Measurements from ENCODE around the gene PTGIS.
A peak's percentile ranks its signal among the peaks of the same experiment; 100 is the strongest.

Gene PTGIS

GRCh38 chr20:49557449-49557848 lies 10.5 kb downstream of the PTGIS start:
- DNase-seq, result no peak

- no peak for DNase-seq
These were observed 11.3 kb downstream of the PTGIS start for GRCh38 chr20:49556621-49557020.

DNA sequence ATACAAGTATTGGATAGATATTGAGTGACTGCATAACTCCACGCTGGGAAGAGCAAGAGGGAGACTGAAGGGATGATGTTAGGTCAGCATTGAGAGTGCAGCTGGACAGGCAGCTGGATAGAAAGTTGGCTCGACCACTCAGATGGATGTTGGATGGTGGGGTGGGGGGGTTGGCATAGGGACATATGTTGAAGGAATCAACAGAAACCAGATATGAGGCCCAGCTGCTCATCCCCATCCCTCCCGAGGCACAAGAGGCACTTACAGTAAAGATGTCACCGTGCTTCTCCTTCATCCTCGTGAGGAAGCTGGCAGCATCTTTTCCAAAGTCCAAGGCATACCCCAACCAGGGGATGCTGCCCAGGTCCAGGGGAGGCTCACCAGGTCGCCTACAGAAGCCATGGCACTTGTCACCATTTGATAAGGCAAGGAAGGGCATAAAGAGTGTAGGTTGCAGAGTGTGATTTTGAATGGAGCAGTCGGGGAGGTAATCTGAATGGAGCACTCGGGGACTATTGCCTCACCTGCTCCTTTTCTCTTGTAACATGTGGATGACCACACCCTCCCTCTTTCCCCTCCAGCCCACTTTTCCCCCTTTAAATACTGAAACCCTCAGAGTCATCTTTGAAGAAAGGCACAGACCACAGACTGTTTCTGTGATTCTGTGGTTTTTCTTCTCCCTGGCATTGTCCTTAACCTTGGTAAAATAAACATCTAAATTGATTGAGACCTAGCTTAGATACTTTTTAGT lies 18.0 kb downstream of the PTGIS start:
- no peak for DNase-seq

GRCh38 chr20:49548371-49548947 lies 19.5 kb downstream of the PTGIS start:
- DNase-seq, result no peak

- no peak for DNase-seq
These were observed 22.4 kb downstream of the PTGIS start for GRCh38 chr20:49545572-49545971.

DNA sequence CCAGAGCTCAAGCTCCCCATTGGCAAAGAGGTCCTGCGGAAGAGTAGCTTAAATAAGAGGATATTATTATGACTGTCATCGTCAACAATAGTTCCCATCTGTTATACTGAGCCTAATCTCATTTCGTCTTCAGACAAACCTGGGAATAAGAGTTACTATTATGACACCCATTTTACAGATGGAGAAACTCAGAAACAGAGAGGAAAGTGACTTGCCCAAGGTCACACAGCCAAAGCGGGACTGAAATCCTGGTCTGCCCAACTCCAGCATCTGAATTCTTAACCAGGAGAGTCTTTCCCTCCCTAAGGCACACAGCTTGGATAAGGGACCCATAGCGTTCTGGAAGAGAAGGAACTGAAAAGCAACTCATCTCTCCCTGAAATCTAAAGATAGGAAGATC lies 23.4 kb downstream of the PTGIS start:
- no peak for DNase-seq

DNA sequence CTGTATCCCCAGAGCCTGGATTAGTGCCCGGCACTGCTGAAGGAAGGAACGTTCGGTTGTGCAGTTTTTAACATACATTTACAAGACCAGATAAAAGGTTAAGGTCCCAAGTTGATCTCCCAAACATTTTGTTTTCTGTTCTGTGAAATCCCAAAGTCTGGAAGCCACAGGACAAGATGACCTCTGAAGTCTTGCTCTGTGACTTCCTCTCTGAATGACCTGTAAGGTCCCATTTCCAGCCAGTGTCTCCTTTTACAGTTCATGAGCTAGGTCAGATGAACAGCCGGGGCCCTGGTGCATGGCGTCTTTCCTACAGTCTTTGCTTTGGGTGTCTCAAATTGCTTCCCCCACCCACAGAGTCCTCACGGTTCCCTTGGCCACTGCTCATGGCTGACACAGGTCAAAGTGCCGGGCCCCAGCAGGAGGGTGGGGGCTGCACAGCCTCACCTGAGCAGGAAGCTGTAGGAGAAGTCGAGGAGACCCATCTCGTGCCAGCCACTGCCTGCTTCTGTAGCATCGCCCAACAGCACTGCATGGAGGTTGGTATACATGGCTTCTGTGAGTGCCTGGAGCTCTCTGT lies 24.0 kb downstream of the PTGIS start:
- DNase-seq, result no peak

DNA sequence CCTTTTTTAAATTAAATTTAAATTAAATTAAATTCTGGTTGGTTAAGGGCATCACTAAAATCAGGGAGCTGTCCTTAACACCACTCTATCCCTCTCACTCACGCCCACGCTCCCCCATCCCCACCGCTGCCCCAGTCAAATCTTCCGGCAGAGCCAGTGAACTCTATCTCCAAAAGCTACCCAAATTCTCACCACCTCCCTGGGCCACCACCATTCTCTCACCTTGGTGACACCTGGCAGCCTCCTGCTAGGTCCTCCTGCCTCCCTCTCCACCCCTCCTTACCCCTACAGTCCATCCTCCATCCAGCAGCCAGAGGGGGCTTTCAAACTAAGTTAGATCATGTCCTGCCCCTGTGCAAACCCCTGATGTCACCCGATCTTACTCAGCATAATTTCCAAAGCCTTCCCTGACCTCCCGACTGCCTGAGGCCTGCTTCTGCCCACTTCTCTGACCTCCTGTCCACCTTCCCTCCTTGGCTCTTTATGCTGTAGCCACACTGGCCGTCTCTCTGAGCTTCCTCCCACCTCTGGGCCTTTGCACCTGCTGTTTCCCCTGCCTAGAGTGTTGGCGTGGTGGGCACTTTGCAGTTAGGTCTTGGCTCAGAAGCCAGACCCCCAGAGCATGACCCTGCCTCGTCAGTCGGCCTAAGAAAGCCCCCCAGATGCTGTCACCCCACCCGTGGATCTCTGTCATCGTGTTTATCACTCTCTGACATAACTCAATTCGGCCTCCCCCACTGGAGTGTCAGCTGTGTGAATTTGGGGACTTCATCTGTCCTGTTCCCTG lies 24.7 kb downstream of the PTGIS start:
- DNase-seq, result no peak

GRCh38 chr20:49542514-49542991 lies 25.4 kb downstream of the PTGIS start:
- no peak for DNase-seq

- DNase-seq, result peak; percentile 86
These were observed 26.0 kb downstream of the PTGIS start for GRCh38 chr20:49541733-49542513.

GRCh38 chr20:49540687-49541435 lies 27.1 kb downstream of the PTGIS start:
- DNase-seq, result no peak

DNA sequence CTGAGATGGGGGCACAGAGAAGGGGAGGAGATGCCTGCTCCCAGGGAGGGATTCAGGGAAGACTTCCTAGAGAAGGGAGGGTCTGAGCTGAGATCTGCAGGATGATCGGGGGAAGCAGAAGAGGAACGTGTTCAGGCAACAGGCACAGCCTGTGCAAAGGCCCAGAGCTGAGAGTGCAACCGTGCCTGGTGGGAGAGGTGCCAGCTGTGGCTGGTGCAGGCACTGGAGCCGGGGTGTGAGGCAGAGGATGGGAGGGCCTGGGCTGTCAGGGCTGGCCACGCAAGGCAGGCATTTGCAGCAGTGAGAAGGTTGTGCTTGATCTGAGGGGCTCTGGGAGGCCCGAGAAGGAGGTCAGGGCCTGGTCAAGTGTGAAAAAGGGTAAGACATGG lies 27.7 kb downstream of the PTGIS start:
- no peak for DNase-seq

DNA sequence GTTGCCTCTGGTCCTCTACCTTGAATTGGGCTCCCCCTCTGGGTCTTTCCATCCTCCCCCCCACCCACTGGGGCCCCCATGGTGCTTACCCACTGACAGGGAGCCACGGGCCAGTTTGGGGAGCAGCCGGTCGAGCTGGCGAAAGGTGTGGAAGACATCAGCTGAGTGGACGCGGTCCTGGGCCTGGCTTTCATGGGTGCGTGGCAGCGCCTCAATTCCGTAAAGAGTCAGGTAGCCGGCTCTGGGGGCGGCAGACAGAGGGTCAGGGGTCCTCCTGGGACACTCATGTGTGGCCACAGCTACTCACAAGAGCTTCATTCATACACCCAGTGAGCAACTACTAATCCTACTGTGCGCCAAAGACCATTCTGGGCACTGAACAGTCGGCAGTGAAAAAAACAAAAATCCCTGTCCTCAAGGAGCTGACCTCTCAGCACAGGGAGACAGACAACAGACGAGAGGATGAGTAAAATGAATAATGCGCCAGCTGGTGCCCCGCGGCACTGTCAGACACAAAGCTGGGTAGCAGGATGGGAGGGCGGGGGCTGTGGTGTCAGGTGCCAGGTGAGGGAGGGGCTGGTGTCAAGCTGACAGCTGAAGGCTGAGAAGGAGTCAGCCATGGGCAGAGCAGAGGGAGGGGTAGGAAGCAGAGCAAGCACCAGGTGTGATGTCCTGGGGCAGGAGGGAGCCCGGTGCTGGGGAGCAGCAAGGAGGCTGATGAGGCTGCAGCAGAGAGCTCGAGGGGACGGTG lies 28.3 kb downstream of the PTGIS start:
- DNase-seq, result no peak

DNA sequence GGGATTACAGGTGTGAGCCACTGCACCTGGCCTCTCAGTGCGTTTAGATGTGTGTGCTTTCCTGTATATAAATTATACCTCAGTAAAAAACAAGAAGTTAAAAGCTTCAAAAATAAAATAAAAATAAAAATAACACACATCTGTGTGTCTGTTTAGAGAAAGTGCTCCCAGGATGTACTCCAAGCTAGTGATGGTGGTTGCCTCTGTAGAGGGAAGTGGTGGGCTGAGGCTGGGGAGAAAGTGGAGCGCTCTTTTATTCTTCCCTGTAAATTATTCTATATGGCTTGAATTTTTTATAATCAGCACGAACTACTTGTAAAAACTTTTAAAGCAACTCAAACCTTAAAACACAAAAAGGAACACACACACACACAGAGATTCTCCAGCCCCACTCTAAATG lies 29.0 kb downstream of the PTGIS start:
- no peak for DNase-seq

DNA sequence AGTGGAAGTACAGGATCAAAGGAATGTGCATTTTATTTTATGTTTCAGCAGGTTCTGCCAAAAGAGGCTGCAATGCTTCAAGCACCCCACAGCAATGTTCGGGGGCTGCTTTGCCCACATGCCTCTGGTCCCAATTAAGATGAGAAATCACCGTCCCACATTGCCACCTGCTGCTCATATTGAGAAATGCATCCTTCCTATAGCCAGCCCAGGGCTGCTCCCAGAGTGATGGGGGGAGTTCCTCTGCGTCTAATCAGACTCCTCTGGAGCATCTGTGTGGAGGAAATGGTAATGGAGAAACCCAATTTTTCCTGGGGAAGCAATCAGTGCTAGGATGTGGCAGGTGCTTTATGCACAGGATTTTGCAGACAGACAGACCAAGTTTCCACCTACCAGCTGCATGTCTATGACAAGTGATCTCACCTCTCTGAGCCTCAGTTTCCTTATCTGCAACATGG lies 33.7 kb downstream of the PTGIS start:
- peak; percentile 82 for DNase-seq

GRCh38 chr20:49532285-49532946 lies 35.5 kb downstream of the PTGIS start:
- no peak for DNase-seq

DNA sequence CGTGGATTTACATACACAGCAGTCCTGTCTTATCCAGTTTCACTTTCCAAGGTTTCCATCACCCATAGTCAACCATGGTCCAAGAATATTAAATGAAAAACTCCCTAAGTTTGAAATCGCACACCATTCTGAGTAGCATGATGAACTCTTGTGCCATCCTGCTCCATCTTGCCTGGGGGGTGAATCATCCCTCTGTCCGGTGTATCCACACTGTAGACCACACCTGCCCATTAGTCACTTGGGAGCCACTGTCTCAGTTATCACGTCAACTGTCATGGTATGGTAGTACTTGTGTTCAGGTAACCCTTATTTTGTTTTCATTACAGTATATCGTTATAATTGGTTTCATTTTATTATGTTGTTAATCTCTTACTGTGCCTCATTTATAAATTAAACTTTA lies 38.5 kb downstream of the PTGIS start:
- DNase-seq, result no peak

- no peak for DNase-seq
These were observed 41.4 kb downstream of the PTGIS start for GRCh38 chr20:49526568-49526967.

- no peak for DNase-seq
These were observed 41.9 kb downstream of the PTGIS start for GRCh38 chr20:49526056-49526455.

DNA sequence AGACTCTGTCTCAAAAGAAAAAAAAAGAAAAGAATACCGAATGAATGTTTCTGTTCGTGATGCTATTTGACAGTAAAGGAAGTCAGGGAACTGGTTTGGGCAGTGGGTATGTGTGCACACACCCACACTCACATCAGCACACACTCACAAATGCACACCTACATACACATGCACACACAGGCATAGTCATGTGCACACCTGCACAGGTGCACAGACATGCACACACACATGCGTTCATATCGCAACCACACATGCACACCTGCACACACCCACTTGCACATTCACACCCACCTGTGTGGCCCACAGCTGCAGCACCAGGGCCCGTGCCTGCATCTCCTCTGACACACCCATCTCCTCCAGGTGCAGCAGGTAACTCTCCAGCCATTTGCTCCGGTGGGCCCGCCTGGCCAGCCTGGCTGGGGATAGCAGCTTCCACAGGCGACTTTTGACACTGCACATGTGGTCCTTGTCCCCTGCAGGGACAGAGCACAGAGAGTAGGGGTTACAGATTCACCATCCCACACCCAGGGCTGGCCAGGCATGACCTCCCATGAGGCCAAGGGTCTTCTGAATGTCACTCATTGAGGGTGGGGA lies 44.1 kb downstream of the PTGIS start:
- DNase-seq, result no peak

Measured in activated CD8-positive, alpha-beta memory T cell treated with anti-CD3 and anti-CD28 coated beads for 24 hours (primary cell).